T47D (cell line): Measurements from ENCODE around the gene TSPAN31.

Source experiments
- DNase-seq, 2 experiments: peaks; one replicate each; pipeline versions ENCODE4 v3.0.0 to v3.0.0-alpha.2; 2011 to 2012; ENCODE audit warnings: low read depth in 1 of 2, low spot score in 1 of 2
- JUND ChIP-seq: IDR thresholded peaks from 2 replicates; pipeline ENCODE4 v1.6.1; 2012; ENCODE audit warnings: low read depth
- in situ Hi-C: cut with HindIII; loops from 2 replicates; pipeline ENCODE4 v1.10.0; 2016; ENCODE audit warnings: low sequenced_read_pairs, low pct_unique_long_range_greater_than_20kb

The TSPAN31 gene

GRCh38 chr12:57793920-57794319, 49.1 kb downstream of the TSPAN31 start:
- in situ Hi-C loops = no loop called here
- no peak for DNase-seq
- TF ChIP-seq JUND = no peak

- DNase-seq = no peak
- TF ChIP-seq JUND = no peak
- in situ Hi-C loops = no loop called here
These were observed 50.5 kb downstream of the TSPAN31 start for GRCh38 chr12:57795354-57795753.

- in situ Hi-C loops = no loop called here
- DNase-seq = no peak
- TF ChIP-seq JUND = no peak
These were observed 52.2 kb downstream of the TSPAN31 start for GRCh38 chr12:57796996-57797395.

- TF ChIP-seq JUND = no peak
- in situ Hi-C loops = no loop called here
- no peak for DNase-seq
These were observed 53.1 kb downstream of the TSPAN31 start for GRCh38 chr12:57797933-57798332.
